Measurements from ENCODE around the gene UGT1A3.

Gene UGT1A3
- long read RNA-seq, result 0 reads

DNA sequence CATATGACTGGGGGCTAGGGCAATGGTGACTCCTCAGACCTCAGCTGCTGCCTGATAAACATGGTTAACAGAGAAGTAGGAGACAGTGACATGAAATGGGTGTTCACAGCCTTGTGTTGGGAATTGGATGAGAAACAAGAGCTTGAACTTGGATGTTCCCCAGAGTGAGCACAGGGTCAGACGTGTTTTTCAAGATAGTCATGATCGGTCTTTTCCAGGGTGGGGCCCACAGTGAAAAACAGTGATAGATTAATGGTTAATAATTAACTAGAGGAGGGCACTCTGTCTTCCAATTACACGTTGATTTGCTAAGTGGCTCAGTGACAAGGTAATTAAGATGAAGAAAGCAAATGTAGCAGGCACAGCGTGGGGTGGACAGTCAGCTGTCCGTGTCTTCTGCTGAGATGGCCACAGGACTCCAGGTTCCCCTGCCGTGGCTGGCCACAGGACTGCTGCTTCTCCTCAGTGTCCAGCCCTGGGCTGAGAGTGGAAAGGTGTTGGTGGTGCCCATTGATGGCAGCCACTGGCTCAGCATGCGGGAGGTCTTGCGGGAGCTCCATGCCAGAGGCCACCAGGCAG, at the start of gene UGT1A3:
Gene UGT1A3, plus strand, starts transcription at position 320 of the 579 bp plus-strand sequence. Its CDS starts 85 bp downstream, at position 405.
- no peak within 1 kb of the TSS for H3K4me3 ChIP-seq (replicated peaks; ENCODE audit: insufficient read depth, low read length)
- no peak for DNase-seq (ENCODE audit: low read depth in 1 of 2, low spot score in 1 of 2)
- H3K27ac ChIP-seq (replicated peaks), result no peak within 1 kb of the TSS
- no peak for TF ChIP-seq POLR2AphosphoS5 (IDR thresholded peaks at IDR 0.05; ENCODE audit: low read depth)
- no peak for TF ChIP-seq GABPA (IDR thresholded peaks at IDR 0.05; ENCODE audit: low read depth)
- no peak for TF ChIP-seq REST (IDR thresholded peaks at IDR 0.05; ENCODE audit: insufficient replicate concordance, low read depth)
- TF ChIP-seq CTCF (IDR thresholded peaks at IDR 0.05; ENCODE audit: insufficient read depth, low read length), result no peak
- H3K27me3 ChIP-seq (ENCODE audit: insufficient read depth, poor library complexity, severe bottlenecking), result no peaks in the 10 kb centered on the region

- no peak overlapping the region for H3K4me3 ChIP-seq (replicated peaks; ENCODE audit: insufficient read depth, low read length)
- TF ChIP-seq SPI1 (IDR thresholded peaks at IDR 0.05; ENCODE audit: borderline replicate concordance, low read depth) (no peak), REST (IDR thresholded peaks at IDR 0.05; ENCODE audit: insufficient replicate concordance, low read depth) (no peak), CTCF (IDR thresholded peaks at IDR 0.05; ENCODE audit: insufficient read depth, low read length) (no peak), GABPA (IDR thresholded peaks at IDR 0.05; ENCODE audit: low read depth) (no peak)
- H3K27me3 ChIP-seq (ENCODE audit: insufficient read depth, poor library complexity, severe bottlenecking), result no peaks in the 10 kb centered on the region
- H3K27ac ChIP-seq (replicated peaks), result no peak overlapping the region
- DNase-seq (ENCODE audit: low read depth in 1 of 2, low spot score in 1 of 2), result no peak
Observed at GRCh38 chr2:233679196-233679595, 49.6 kb upstream of the UGT1A3 start.

GRCh38 chr2:233680361-233681045, 48.3 kb upstream of the UGT1A3 start:
- no peak overlapping the region for H3K4me3 ChIP-seq (replicated peaks; ENCODE audit: insufficient read depth, low read length)
- H3K27me3 ChIP-seq (ENCODE audit: insufficient read depth, poor library complexity, severe bottlenecking), result no peaks in the 10 kb centered on the region
- DNase-seq (ENCODE audit: low read depth in 1 of 2, low spot score in 1 of 2), result no peak
- no peak overlapping the region for H3K27ac ChIP-seq (replicated peaks)
- TF ChIP-seq GABPA (IDR thresholded peaks at IDR 0.05; ENCODE audit: low read depth) (no peak), POLR2AphosphoS5 (IDR thresholded peaks at IDR 0.05; ENCODE audit: low read depth) (no peak), CTCF (IDR thresholded peaks at IDR 0.05; ENCODE audit: insufficient read depth, low read length) (no peak), REST (IDR thresholded peaks at IDR 0.05; ENCODE audit: insufficient replicate concordance, low read depth) (no peak), SPI1 (IDR thresholded peaks at IDR 0.05; ENCODE audit: borderline replicate concordance, low read depth) (no peak)
